Fibroblast of skin of abdomen (primary cell): Measurements from ENCODE around the gene HTT.
A peak's percentile ranks its signal among the peaks of the same experiment; 100 is the strongest.
"Not testable (repeated sequence)": the region's sequence is repeated elsewhere in the genome, so short reads cannot be mapped to it uniquely, and the experiment has no call there.

ENCODE experiments used
- DNase-seq: peaks from one replicate; pipeline ENCODE4 v3.0.0-alpha.2; 2013

HTT gene

GRCh38 chr4:3083732-3084131 is 9.3 kb downstream of the HTT start:
- no peak for DNase-seq

GRCh38 chr4:3085948-3086670 is 11.6 kb downstream of the HTT start:
- DNase-seq, result no peak

- no peak for DNase-seq
Measured at GRCh38 chr4:3087115-3087797, 12.8 kb downstream of the HTT start.

- DNase-seq, result no peak
Measured at GRCh38 chr4:3091464-3091863, 17.0 kb downstream of the HTT start.

GRCh38 chr4:3094701-3095100 is 20.2 kb downstream of the HTT start:
- not testable (repeated sequence) for DNase-seq

- DNase-seq, result no peak
Measured at GRCh38 chr4:3096202-3096601, 21.7 kb downstream of the HTT start.

GRCh38 chr4:3098346-3098745 is 23.9 kb downstream of the HTT start:
- DNase-seq, result no peak

- peak; percentile 88 for DNase-seq
Measured at GRCh38 chr4:3106339-3107186, 32.1 kb downstream of the HTT start.

GRCh38 chr4:3107271-3107670 is 32.8 kb downstream of the HTT start:
- no peak for DNase-seq

GRCh38 chr4:3107691-3108121 is 33.2 kb downstream of the HTT start:
- DNase-seq, result no peak

- no peak for DNase-seq
Measured at GRCh38 chr4:3108211-3108610, 33.7 kb downstream of the HTT start.

- DNase-seq, result peak; percentile 45
Measured at GRCh38 chr4:3111461-3111860, 37.0 kb downstream of the HTT start.

GRCh38 chr4:3112201-3112600 is 37.7 kb downstream of the HTT start:
- DNase-seq, result no peak

GRCh38 chr4:3112609-3113469 is 38.4 kb downstream of the HTT start:
- DNase-seq, result peak; percentile 23

GRCh38 chr4:3114377-3114776 is 39.9 kb downstream of the HTT start:
- DNase-seq, result no peak

- DNase-seq, result peak; percentile 37
Measured at GRCh38 chr4:3115637-3116270, 41.3 kb downstream of the HTT start.

- no peak for DNase-seq
Measured at GRCh38 chr4:3116955-3117354, 42.5 kb downstream of the HTT start.

- no peak for DNase-seq
Measured at GRCh38 chr4:3118312-3118711, 43.8 kb downstream of the HTT start.

- DNase-seq, result no peak
Measured at GRCh38 chr4:3119464-3119863, 45.0 kb downstream of the HTT start.

- DNase-seq, result no peak
Measured at GRCh38 chr4:3121110-3121509, 46.6 kb downstream of the HTT start.

- DNase-seq, result no peak
Measured at GRCh38 chr4:3121596-3121995, 47.1 kb downstream of the HTT start.

GRCh38 chr4:3122081-3122563 is 47.6 kb downstream of the HTT start:
- DNase-seq, result peak; percentile 57
